H1 (cell line): ENCODE data around the gene BRCA1. TPM values are rescaled to one million over a fixed set of nuclear protein-coding genes. Genes with fewer than 3 reads are reported as not detected.

Experiments used
- CTCF ChIA-PET: fragments of 300-600 bp; sonication (Branson Sonifier 250); formaldehyde crosslinking; loops from one replicate; lab custom pipeline; 2021; ENCODE audit not compliant: partially characterized antibody; lab: Charles Lee
- POLR2A ChIA-PET: fragments of 300-600 bp; sonication (Branson Sonifier 250); formaldehyde crosslinking; loops from one replicate; lab custom pipeline; 2021; ENCODE audit warnings: inconsistent platforms; ENCODE audit not compliant: partially characterized antibody; lab: Charles Lee
- DNase-seq, 2 experiments: peaks; one replicate each; pipeline versions ENCODE4 v3.0.0 to v3.0.0-alpha.2; 2010 to 2022; ENCODE audit warnings: low spot score in 2 of 2, low read depth in 1 of 2, mixed read lengths in 1 of 2
- FAIRE-seq: peaks from 2 replicates; lab custom pipeline; 2011; peaks lifted over from hg19 to GRCh38; lab: Jason Lieb, UNC
- H2AFZ ChIP-seq: 2 replicates; pipeline ENCODE4 v1.8.1; 2012; ENCODE audit warnings: low read length, inconsistent platforms
- H2AK5ac ChIP-seq: 2 replicates; pipeline ENCODE4 v1.6.1; 2013; ENCODE audit warnings: low read depth, low read length
- H2BK120ac ChIP-seq: replicated peaks from 2 replicates; pipeline ENCODE3; 2013; ENCODE audit warnings: low read depth, low read length, inconsistent platforms
- H2BK12ac ChIP-seq: 2 replicates; pipeline ENCODE4 v1.6.1; 2013; ENCODE audit warnings: low read depth, low read length
- H2BK15ac ChIP-seq: 2 replicates; pipeline ENCODE4 v1.6.1; 2013; ENCODE audit warnings: low read length
- H2BK20ac ChIP-seq: 2 replicates; pipeline ENCODE4 v1.6.1; 2013; ENCODE audit warnings: low read length
- H2BK5ac ChIP-seq: 2 replicates; pipeline ENCODE4 v1.6.1; 2013; ENCODE audit warnings: low read depth, low read length
- H3K14ac ChIP-seq: 2 replicates; pipeline ENCODE4 v1.6.1; 2013; ENCODE audit warnings: inconsistent platforms; ENCODE audit not compliant: insufficient read length
- H3K18ac ChIP-seq: 2 replicates; pipeline ENCODE4 v1.6.1; 2013; ENCODE audit warnings: low read length; ENCODE audit errors: extremely low read depth
- H3K23ac ChIP-seq: 2 replicates; pipeline ENCODE4 v1.6.1; 2013; ENCODE audit warnings: inconsistent platforms; ENCODE audit not compliant: insufficient read length
- H3K23me2 ChIP-seq: 2 replicates; pipeline ENCODE4 v1.6.1; 2013; ENCODE audit warnings: low read depth, low read length
- H3K27ac ChIP-seq: 2 replicates; pipeline ENCODE4 v1.6.1; 2011; ENCODE audit warnings: low read depth, low read length, inconsistent platforms
- H3K27me3 ChIP-seq, 4 experiments: replicated peaks in 1 of 4; 1 replicate in 1 of 4; 2 replicates in 3 of 4; pipeline versions ENCODE4 v1.6.1 to v1.8.1; 2011 to 2013; ENCODE audit warnings: low read length in 3 of 4, mild to moderate bottlenecking in 3 of 4, inconsistent platforms in 2 of 4, mixed read lengths in 2 of 4, moderate library complexity in 1 of 4; ENCODE audit not compliant: control insufficient read depth in 3 of 4, insufficient read depth in 3 of 4; ENCODE audit errors: extremely low read depth in 1 of 4
- H3K36me3 ChIP-seq, 4 experiments: 2 replicates each; pipeline versions ENCODE4 v1.6.1 to v1.8.1; 2011 to 2013; ENCODE audit warnings: mild to moderate bottlenecking in 4 of 4, low read length in 3 of 4, moderate library complexity in 2 of 4, control low read depth in 1 of 4, inconsistent platforms in 1 of 4; ENCODE audit not compliant: insufficient read depth in 4 of 4, control insufficient read depth in 2 of 4
- H3K4ac ChIP-seq: replicated peaks from 2 replicates; pipeline ENCODE3; 2013; ENCODE audit warnings: low read length, low read depth, mixed read lengths, inconsistent platforms; ENCODE audit not compliant: insufficient read length
- H3K4me1 ChIP-seq, 4 experiments: replicated peaks in 1 of 4; 1 replicate in 1 of 4; 2 replicates in 3 of 4; pipeline versions ENCODE4 v1.6.1 to v1.8.1; 2011 to 2013; ENCODE audit warnings: low read length in 3 of 4, inconsistent platforms in 2 of 4, mixed read lengths in 1 of 4; ENCODE audit not compliant: insufficient read depth in 4 of 4, control insufficient read depth in 3 of 4
- H3K4me2 ChIP-seq, 2 experiments: 2 replicates each; pipeline versions ENCODE4 v1.6.1 to v1.8.1; 2011 to 2013; ENCODE audit warnings: low read depth in 2 of 2, low read length in 2 of 2, control low read depth in 1 of 2, inconsistent platforms in 1 of 2, mild to moderate bottlenecking in 1 of 2; ENCODE audit not compliant: insufficient read depth in 1 of 2
- H3K4me3 ChIP-seq, 4 experiments: fragments of 200-600, 300-600 bp in 1 of 4; sonication (generic), shearing (Covaris generic), sonication (Bioruptor Twin) in 1 of 4; 2 replicates each; pipeline versions ENCODE4 v1.5.1 to v1.8.1; 2011 to 2016; ENCODE audit warnings: low read length in 4 of 4, low read depth in 3 of 4, control low read depth in 2 of 4, inconsistent platforms in 2 of 4, mild to moderate bottlenecking in 2 of 4, mixed read lengths in 1 of 4, moderate library complexity in 1 of 4; ENCODE audit not compliant: insufficient read depth in 2 of 4; ENCODE audit errors: extremely low read depth in 1 of 4
- H3K56ac ChIP-seq: replicated peaks from 2 replicates; pipeline ENCODE3; 2013; ENCODE audit warnings: low read depth, mild to moderate bottlenecking, mixed read lengths, low read length, inconsistent platforms; ENCODE audit not compliant: insufficient read length
- H3K79me1 ChIP-seq: 2 replicates; pipeline ENCODE4 v1.6.1; 2013; ENCODE audit warnings: low read depth, low read length, control low read depth
- H3K79me2 ChIP-seq, 2 experiments: 2 replicates each; pipeline versions ENCODE4 v1.6.1 to v1.8.1; 2012 to 2013; ENCODE audit warnings: low read length in 2 of 2, mild to moderate bottlenecking in 2 of 2, inconsistent platforms in 1 of 2; ENCODE audit not compliant: insufficient read depth in 2 of 2, control insufficient read depth in 1 of 2
- H3K9ac ChIP-seq, 4 experiments: replicated peaks in 1 of 4; 1 replicate in 1 of 4; 2 replicates in 3 of 4; pipeline versions ENCODE4 v1.6.1 to v1.8.1; 2011 to 2013; ENCODE audit warnings: low read depth in 3 of 4, low read length in 3 of 4, control low read depth in 2 of 4, mild to moderate bottlenecking in 2 of 4, moderate library complexity in 2 of 4, inconsistent platforms in 1 of 4; ENCODE audit errors: extremely low read depth in 1 of 4
- H3K9me3 ChIP-seq, 2 experiments: 2 replicates each; pipeline versions ENCODE4 v1.6.1 to v1.8.1; 2012 to 2013; ENCODE audit warnings: mild to moderate bottlenecking in 2 of 2, moderate library complexity in 2 of 2, control low read depth in 1 of 2, inconsistent platforms in 1 of 2, low read depth in 1 of 2, low read length in 1 of 2, mixed read lengths in 1 of 2; ENCODE audit not compliant: insufficient read depth in 2 of 2
- H4K20me1 ChIP-seq, 2 experiments: replicated peaks in 1 of 2; 2 replicates each; pipeline versions ENCODE3 to v1.8.1; 2011 to 2013; ENCODE audit warnings: inconsistent platforms in 2 of 2, low read length in 2 of 2, mild to moderate bottlenecking in 1 of 2; ENCODE audit not compliant: insufficient read depth in 2 of 2, control insufficient read depth in 1 of 2
- H4K5ac ChIP-seq: 2 replicates; pipeline ENCODE4 v1.6.1; 2013; ENCODE audit warnings: low read length, low read depth, mixed read lengths, inconsistent platforms; ENCODE audit not compliant: insufficient read length
- H4K8ac ChIP-seq: 2 replicates; pipeline ENCODE4 v1.8.0; 2013; ENCODE audit warnings: mild to moderate bottlenecking, moderate library complexity, low read length, inconsistent platforms; ENCODE audit not compliant: insufficient read depth; ENCODE audit errors: extremely low read depth
- H4K91ac ChIP-seq: replicated peaks from 2 replicates; pipeline ENCODE3; 2013; ENCODE audit warnings: low read length, mixed read lengths, inconsistent platforms; ENCODE audit not compliant: insufficient read length
- ASH2L ChIP-seq: fragments of 200-600, 300-600 bp; sonication (generic); IDR thresholded peaks from one replicate; pipeline ENCODE4 v1.7.1; 2017; ENCODE audit warnings: low read length
- BACH1 ChIP-seq: IDR thresholded peaks from 2 replicates; pipeline ENCODE4 v1.6.1; 2012; ENCODE audit warnings: low read length, improper control_type of control experiment
- CBX8 ChIP-seq: fragments of 300-800, 300-1000 bp; sonication (generic); IDR thresholded peaks from 2 replicates; pipeline ENCODE4 v1.7.1; 2016; ENCODE audit warnings: low read depth, low read length, borderline replicate concordance
- CREB1 ChIP-seq: IDR thresholded peaks from 2 replicates; pipeline ENCODE4 v1.6.1; 2012; ENCODE audit warnings: inconsistent platforms
- HDAC6 ChIP-seq: IDR thresholded peaks from one replicate; pipeline ENCODE4 v1.7.1; 2012; ENCODE audit warnings: low read depth, mild to moderate bottlenecking, inconsistent platforms, low read length, moderate library complexity
- JUN ChIP-seq: IDR thresholded peaks from 2 replicates; pipeline ENCODE4 v1.6.1; 2011; ENCODE audit warnings: low read depth, mild to moderate bottlenecking, improper control_type of control experiment, low read length
- KDM4A ChIP-seq: IDR thresholded peaks from one replicate; pipeline ENCODE4 v1.7.1; 2012; ENCODE audit warnings: low read depth, mild to moderate bottlenecking, moderate library complexity, low read length, inconsistent platforms; ENCODE audit not compliant: severe bottlenecking
- MAFK ChIP-seq: IDR thresholded peaks from 2 replicates; pipeline ENCODE4 v1.6.1; 2012; ENCODE audit warnings: low read depth, mild to moderate bottlenecking, improper control_type of control experiment, low read length
- RBBP5 ChIP-seq: IDR thresholded peaks from 2 replicates; pipeline ENCODE4 v1.7.1; 2012; ENCODE audit warnings: low read depth, mild to moderate bottlenecking, inconsistent platforms, low read length, moderate library complexity, borderline replicate concordance
- RNF2 ChIP-seq: fragments of 200-900, 300-1000 bp; sonication (generic); IDR thresholded peaks from 2 replicates; pipeline ENCODE4 v1.7.1; 2016; ENCODE audit warnings: borderline replicate concordance, low read depth, mild to moderate bottlenecking, antibody characterized with exemption, low read length; ENCODE audit not compliant: poor library complexity, severe bottlenecking; ENCODE audit errors: missing control alignments
- SIN3A ChIP-seq, 2 experiments: IDR thresholded peaks in 1 of 2; conservative IDR thresholded peaks in 1 of 2; 2 replicates each; pipeline ENCODE4 v1.6.1; 2011 to 2012; ENCODE audit warnings: low read length in 2 of 2, improper control_type of control experiment in 1 of 2, low read depth in 1 of 2, mild to moderate bottlenecking in 1 of 2
- TAF1 ChIP-seq: IDR thresholded peaks from 2 replicates; pipeline ENCODE4 v1.6.1; 2011; ENCODE audit warnings: mild to moderate bottlenecking, low read depth, low read length
- USF2 ChIP-seq: IDR thresholded peaks from 2 replicates; pipeline ENCODE4 v1.6.1; 2011; ENCODE audit warnings: low read length, improper control_type of control experiment
- WGBS, 2 experiments: shearing (Covaris generic) in 1 of 2; methylation state at CpG; one replicate each; pipeline versions ENCODE4 v1.1.6 to v1.1.7; 2013 to 2015; ENCODE audit warnings: low lambda C conversion rate in 2 of 2, mixed read lengths in 2 of 2, inconsistent platforms in 1 of 2, low coverage in 1 of 2, missing lambda C conversion rate in 1 of 2; ENCODE audit not compliant: insufficient replicate concordance in 2 of 2, insufficient coverage in 1 of 2, insufficient read length in 1 of 2; ENCODE audit errors: extremely low coverage in 1 of 2, missing lambda C conversion rate in 1 of 2; 5-methylcytosine and 5-hydroxymethylcytosine counted together
- polyA plus RNA-seq, 7 experiments: library from polyadenylated mRNA; depleted of rRNA in 3 of 7; stranded (reverse) in 5 of 7; unstranded in 2 of 7; fragments of >200 nt in 5 of 7; fragments of 200-250 nt in 2 of 7; gene quantifications; 1 replicate in 5 of 7; 2 replicates in 1 of 7; 4 replicates in 1 of 7; pipeline versions ENCODE4 v1.2.1 to v1.2.3, GENCODE V29; 2011 to 2013; ENCODE audit warnings: missing spikeins in 2 of 7, mixed read lengths in 2 of 7
- total RNA-seq: library from RNA; stranded (reverse); fragmentation: NEBNext Ultra II Directional; extraction: Animal tissue kit (Norgen Biotek cat#: 25700); gene quantifications from 2 replicates; pipeline ENCODE4 v1.2.1, GENCODE V29; 2021

Gene BRCA1
- total and polyA plus RNA-seq, 2 of the 8 experiments (the other 6 are each of a cell fraction or from before 2014, with no cell fraction given) = 30.7 to 39.2 TPM

- FAIRE-seq (no peak), DNase-seq (no peak)
- no peaks in the 10 kb centered on the region for H3K27me3 ChIP-seq
- peaks cover 0 to 2% (median 0%) of the 10 kb centered on the region in 4 experiments; a peak in 1 of 8 replicates for H3K36me3 ChIP-seq
- no peak overlapping the region for H2BK12ac ChIP-seq
- no peak overlapping the region for H3K27ac ChIP-seq
- H2AFZ ChIP-seq = no peak overlapping the region
- no peak overlapping the region for H4K91ac ChIP-seq
- no peaks in the 10 kb centered on the region for H3K79me2 ChIP-seq
- H3K4me1 ChIP-seq = no peaks in the 10 kb centered on the region
- no peak overlapping the region for H3K14ac ChIP-seq
- no peak overlapping the region for H3K4ac ChIP-seq
- H4K8ac ChIP-seq = no peak overlapping the region
- no peaks in the 10 kb centered on the region for H3K23me2 ChIP-seq
- no peak overlapping the region for H3K9ac ChIP-seq
- no peak overlapping the region for H3K23ac ChIP-seq
- H3K4me2 ChIP-seq = no peak overlapping the region
- no peak overlapping the region for H4K5ac ChIP-seq
- H3K56ac ChIP-seq = no peak overlapping the region
- H2BK120ac ChIP-seq = no peak overlapping the region
- no peak overlapping the region for H2BK5ac ChIP-seq
- H2BK20ac ChIP-seq = no peak overlapping the region
- no peaks in the 10 kb centered on the region for H4K20me1 ChIP-seq
- 88% methylated on average over 3 of the region's 3 CpGs; no CpG with 5 or more reads in 1 of the 2 experiments for WGBS, 2 experiments
- no peak overlapping the region for H2AK5ac ChIP-seq
- ChIA-PET CTCF (interaction anchor here (1.4 to 2.0 kb wide), 2 partner anchors 10 to 154 kb away, joined by 3 to 9 read pairs; no protein-coding TSS in a partner anchor), POLR2A (interaction anchor here (0.9 to 2.1 kb wide), 2 partner anchors 9 to 15 kb away, joined by 3 to 5 read pairs; no protein-coding TSS in a partner anchor)
- no peak overlapping the region for H3K18ac ChIP-seq
- H3K9me3 ChIP-seq = 0 out of 4 replicates have a peak, but pooled peaks cover 0 to 2% of the 10 kb centered on the region in 2 experiments
- H3K79me1 ChIP-seq = no peaks in the 10 kb centered on the region
- no peak overlapping the region for H3K4me3 ChIP-seq
- H2BK15ac ChIP-seq = no peak overlapping the region
- TF ChIP-seq JUN (no peak), BACH1 (no peak), SIN3A (conservative IDR thresholded peaks at IDR 0.05 in 1 of 2, IDR thresholded peaks at IDR 0.05 in 1 of 2; ENCODE audit: low read depth in 1 of 2, low read length in 2 of 2) (no peak), USF2 (no peak), HDAC6 (no peak), KDM4A (no peak), RBBP5 (no peak), CBX8 (no peak), ASH2L (no peak), RNF2 (no peak), CREB1 (no peak), TAF1 (no peak), MAFK (no peak)
Observed at GRCh38 chr17:43155666-43156065, 30.5 kb upstream of the BRCA1 start.
